Fibroblast of lung (primary cell): ENCODE measurements around the gene C6orf62.

Experiments
- CTCF ChIP-seq, 2 donors: IDR thresholded peaks in 1 of 2; conservative IDR thresholded peaks in 1 of 2; 1 replicate in 1 of 2; 2 replicates in 1 of 2; pipeline ENCODE4 v1.5.1; 2011 to 2012; ENCODE audit warnings: low read length in 2 of 2, control low read depth in 1 of 2, inconsistent platforms in 1 of 2, low read depth in 1 of 2, mild to moderate bottlenecking in 1 of 2
- EZH2 ChIP-seq: IDR thresholded peaks from 2 replicates; pipeline ENCODE4 v1.5.1; 2012; ENCODE audit warnings: low read length, control low read depth, mild to moderate bottlenecking; ENCODE audit errors: missing control alignments

GRCh38 chr6:24766680-24767462, 47.9 kb upstream of the C6orf62 start:
- TF ChIP-seq CTCF (conservative IDR thresholded peaks at IDR 0.05 in 1 of 2, IDR thresholded peaks at IDR 0.05 in 1 of 2; ENCODE audit: low read depth in 1 of 2, low read length in 2 of 2), result peak; percentile 15 to 45
- no peak for TF ChIP-seq EZH2
